HepG2 (cell line): ENCODE data around the gene OTUD6A.

ENCODE experiments used
- EZH2 ChIP-seq: conservative IDR thresholded peaks from 2 replicates; pipeline ENCODE4 v1.6.1; 2012; ENCODE audit warnings: mild to moderate bottlenecking, low read depth, low read length, moderate library complexity
- FOXK1 ChIP-seq: sonication (generic); formaldehyde crosslinking; IDR thresholded peaks from 2 replicates; pipeline ENCODE4 v1.4.0; 2020; ENCODE audit warnings: low read depth, missing genetic modification reagents, borderline replicate concordance
- JUND ChIP-seq: sonication (generic); formaldehyde crosslinking; IDR thresholded peaks from 2 replicates; pipeline ENCODE4 v1.8.0; 2022; ENCODE audit warnings: mild to moderate bottlenecking, missing genetic modification reagents
- POLR2AphosphoS5 ChIP-seq: IDR thresholded peaks from 2 replicates; pipeline ENCODE4 v1.6.1; 2012; ENCODE audit warnings: low read depth, low read length
- RFX3 ChIP-seq: IDR thresholded peaks from 2 replicates; pipeline ENCODE4 v1.6.1; 2016; ENCODE audit warnings: missing biosample characterization, missing genetic modification reagents
- SKIL ChIP-seq: sonication (generic); formaldehyde crosslinking; IDR thresholded peaks from 2 replicates; pipeline ENCODE4 v1.8.0; 2022; ENCODE audit warnings: missing genetic modification reagents, mild to moderate bottlenecking, moderate library complexity, borderline replicate concordance
- SMARCE1 ChIP-seq: fragments of 450-650 bp; IDR thresholded peaks from 2 replicates; pipeline ENCODE4 v1.6.1; 2017; ENCODE audit warnings: borderline replicate concordance
- STAT6 ChIP-seq: sonication (generic); formaldehyde crosslinking; IDR thresholded peaks from 2 replicates; pipeline ENCODE4 v1.4.0; 2020; ENCODE audit warnings: missing genetic modification reagents, mild to moderate bottlenecking, borderline replicate concordance
- ZNF17 ChIP-seq: sonication (generic); formaldehyde crosslinking; IDR thresholded peaks from 2 replicates; pipeline ENCODE4 v1.5.0; 2020; ENCODE audit warnings: mild to moderate bottlenecking, missing genetic modification reagents
- ZNF280D ChIP-seq: sonication (generic); formaldehyde crosslinking; IDR thresholded peaks from 2 replicates; pipeline ENCODE4 v1.5.1; 2020; ENCODE audit warnings: mild to moderate bottlenecking, missing genetic modification reagents

GRCh38 chrX:70039758-70040157, 22.5 kb upstream of the OTUD6A start:
- TF ChIP-seq JUND (CRISPR knock-in tag) = no peak
- no peak for TF ChIP-seq SMARCE1
- TF ChIP-seq RFX3 (CRISPR knock-in tag) = no peak
- TF ChIP-seq SKIL = no peak
- no peak for TF ChIP-seq ZNF280D
- no peak for TF ChIP-seq FOXK1 (CRISPR knock-in tag)
- TF ChIP-seq POLR2AphosphoS5 = no peak
- TF ChIP-seq STAT6 (CRISPR knock-in tag) = no peak
- TF ChIP-seq ZNF17 (CRISPR knock-in tag) = no peak
- TF ChIP-seq EZH2 = no peak
